GM12801 (cell line): ENCODE measurements around the gene ANXA8.

Experiments used
- CTCF ChIP-seq: IDR thresholded peaks from one replicate; pipeline ENCODE4 v1.5.1; 2011; ENCODE audit warnings: control low read depth; ENCODE audit not compliant: insufficient read length; ENCODE audit errors: extremely low read depth

ANXA8 gene

DNA sequence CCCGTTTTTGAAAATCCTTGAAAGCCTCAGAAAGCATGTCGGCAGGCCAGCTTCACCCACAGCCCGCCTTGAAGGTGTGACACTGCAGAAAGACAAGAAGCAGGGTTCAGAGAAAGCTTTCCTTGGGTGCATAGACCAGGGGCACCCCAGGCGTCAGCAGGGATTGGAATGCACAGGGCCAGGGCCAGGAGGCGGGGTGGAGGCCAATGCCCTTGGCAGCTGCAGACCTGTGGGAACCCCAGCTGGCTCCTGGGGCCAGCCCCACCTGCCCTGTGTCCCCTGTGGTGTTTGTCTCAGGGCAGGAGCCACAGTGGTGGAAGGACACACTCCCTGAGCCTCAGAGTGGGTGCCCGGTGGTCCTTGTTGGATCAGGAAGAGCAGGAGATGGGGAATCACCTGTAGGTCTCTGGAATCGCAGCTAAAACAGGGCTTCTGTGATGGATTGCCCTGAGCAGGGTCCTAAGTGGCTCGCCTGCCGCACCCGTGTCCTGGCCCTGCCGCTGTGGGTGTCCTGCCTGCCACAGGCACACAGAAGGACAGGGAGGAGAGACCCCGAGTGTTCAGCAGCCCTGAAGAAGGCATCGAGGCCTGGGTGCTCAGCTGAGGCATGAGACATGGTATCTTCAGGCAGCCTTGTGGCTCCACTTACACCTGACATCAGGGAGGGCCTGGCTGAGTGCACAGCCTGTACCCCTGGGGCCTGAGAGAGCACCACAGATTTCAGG lies 32.5 kb downstream of the ANXA8 start:
- no peak for TF ChIP-seq CTCF

GRCh38 chr10:47450442-47450841 lies 33.5 kb downstream of the ANXA8 start:
- TF ChIP-seq CTCF, result no peak

DNA sequence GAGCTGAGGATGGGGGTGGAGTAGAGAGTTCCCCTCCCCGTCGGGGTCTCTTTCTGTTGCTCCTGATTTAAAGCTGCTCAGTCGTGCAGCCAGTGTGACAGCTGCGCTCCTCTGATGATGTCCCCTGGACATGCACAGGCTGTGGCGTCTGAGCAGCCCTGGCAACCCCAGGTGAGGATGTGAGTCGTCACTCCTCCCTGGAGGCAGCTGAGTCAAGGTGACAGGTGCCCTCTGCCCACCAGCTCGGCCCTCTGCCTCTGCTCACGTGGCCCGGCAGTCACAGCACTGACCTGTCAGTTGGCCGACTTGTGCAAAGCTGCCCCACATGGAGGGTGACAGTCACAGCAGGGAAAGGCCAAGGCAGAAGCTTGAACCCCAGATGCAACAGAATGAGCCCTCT lies 33.9 kb downstream of the ANXA8 start:
- TF ChIP-seq CTCF, result no peak

- TF ChIP-seq CTCF, result no peak
These were observed 34.6 kb downstream of the ANXA8 start for GRCh38 chr10:47449102-47449978.

- TF ChIP-seq CTCF, result no peak
These were observed 36.2 kb downstream of the ANXA8 start for GRCh38 chr10:47447705-47448104.

DNA sequence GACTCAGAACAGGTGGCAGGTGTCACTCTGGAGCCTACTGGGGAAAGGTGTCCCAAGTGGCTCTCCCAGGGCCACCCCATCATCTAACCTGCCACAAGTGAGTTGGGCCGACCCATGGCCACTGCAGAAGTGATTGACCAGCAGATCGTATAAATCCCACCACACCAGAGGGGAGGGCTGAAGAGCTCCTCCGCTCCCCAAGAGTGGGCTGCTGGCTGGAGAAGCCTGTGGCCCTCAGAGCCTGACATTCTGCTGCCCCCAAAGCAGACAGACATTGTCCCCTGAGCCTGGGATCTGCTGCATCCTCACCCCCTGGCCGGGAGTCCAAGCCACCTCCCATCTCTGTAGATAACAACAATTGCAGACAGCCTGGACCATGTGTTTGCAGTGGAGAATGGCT lies 36.7 kb downstream of the ANXA8 start:
- no peak for TF ChIP-seq CTCF

- TF ChIP-seq CTCF, result no peak
These were observed 38.2 kb downstream of the ANXA8 start for GRCh38 chr10:47445720-47446119.
